ENCODE measurements around the gene SAP30BP. TPM values are rescaled to one million over a fixed set of nuclear protein-coding genes. Genes with fewer than 3 reads are reported as not detected.

The SAP30BP gene
- total and polyA plus RNA-seq, 2 donors from 2014 or later = 62.9 to 95.1 TPM

DNA sequence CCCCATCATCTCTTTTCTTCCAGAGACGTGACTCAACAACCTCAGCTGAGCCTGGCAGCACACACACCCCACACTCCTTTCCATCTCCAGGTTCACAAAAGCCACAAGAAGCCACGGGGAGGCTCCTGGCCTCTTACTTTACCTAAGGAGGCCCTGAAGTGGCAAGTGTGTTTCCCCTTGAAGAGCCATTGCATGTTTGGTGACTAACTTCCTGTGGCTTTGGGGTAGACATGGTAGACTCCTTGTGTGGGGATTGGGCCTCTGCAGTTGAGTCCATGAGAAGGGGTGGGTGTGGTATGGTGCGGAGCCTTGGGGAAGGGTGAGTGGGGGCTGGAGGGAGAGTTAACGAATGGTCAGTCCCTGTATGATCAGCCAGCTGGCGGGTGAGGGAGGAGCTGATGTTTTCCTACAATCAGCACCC is 24.2 kb downstream of the SAP30BP start:
- H3K4me3 ChIP-seq (ENCODE audit: low read length in 3 of 3) = no peak overlapping the region
- no peak for TF ChIP-seq CTCF (IDR thresholded peaks at IDR 0.05; ENCODE audit: borderline replicate concordance, extremely low read depth, insufficient read depth)
- H3K9ac ChIP-seq (ENCODE audit: low read length in 3 of 3) = no peak overlapping the region
- no peaks in the 10 kb centered on the region for H3K27me3 ChIP-seq (ENCODE audit: control insufficient read depth, insufficient read depth, low read length)
- H3K36me3 ChIP-seq (ENCODE audit: control insufficient read depth in 2 of 3, insufficient read depth in 3 of 3, low read length in 3 of 3) = peaks cover 0 to 12% (median 4%) of the 10 kb centered on the region in 3 donors
- H3K4me1 ChIP-seq (ENCODE audit: control insufficient read depth in 2 of 3, insufficient read depth in 2 of 3, low read depth in 1 of 3, low read length in 3 of 3) = peaks cover 0 to 15% (median 4%) of the 10 kb centered on the region in 3 donors
- no peaks in the 10 kb centered on the region for H3K9me3 ChIP-seq (ENCODE audit: control insufficient read depth in 2 of 3, insufficient read depth in 1 of 3, low read length in 3 of 3)
- FAIRE-seq (no peak), DNase-seq (no peak)
- no peak overlapping the region for H3K27ac ChIP-seq (ENCODE audit: low read depth in 2 of 2, low read length in 2 of 2)
- intact Hi-C loops (cut with DNase I) = no loop called here

- H3K9ac ChIP-seq (ENCODE audit: low read length in 3 of 3) = no peak overlapping the region
- no peaks in the 10 kb centered on the region for H3K9me3 ChIP-seq (ENCODE audit: control insufficient read depth in 2 of 3, insufficient read depth in 1 of 3, low read length in 3 of 3)
- H3K27ac ChIP-seq (ENCODE audit: low read depth in 2 of 2, low read length in 2 of 2) = no peak overlapping the region
- H3K27me3 ChIP-seq (ENCODE audit: control insufficient read depth, insufficient read depth, low read length) = no peaks in the 10 kb centered on the region
- intact Hi-C loops (cut with DNase I) = no loop called here
- no peak for DNase-seq
- H3K36me3 ChIP-seq (ENCODE audit: control insufficient read depth in 2 of 3, insufficient read depth in 3 of 3, low read length in 3 of 3) = peaks cover 0 to 12% (median 4%) of the 10 kb centered on the region in 3 donors
- FAIRE-seq = no peak
- H3K4me3 ChIP-seq (ENCODE audit: low read length in 3 of 3) = no peak overlapping the region
- no peak for TF ChIP-seq CTCF (IDR thresholded peaks at IDR 0.05; ENCODE audit: borderline replicate concordance, extremely low read depth, insufficient read depth)
- H3K4me1 ChIP-seq (ENCODE audit: control insufficient read depth in 2 of 3, insufficient read depth in 2 of 3, low read depth in 1 of 3, low read length in 3 of 3) = peaks cover 0 to 15% (median 5%) of the 10 kb centered on the region in 3 donors
Observed at GRCh38 chr17:75691801-75692626, 24.9 kb downstream of the SAP30BP start.

DNA sequence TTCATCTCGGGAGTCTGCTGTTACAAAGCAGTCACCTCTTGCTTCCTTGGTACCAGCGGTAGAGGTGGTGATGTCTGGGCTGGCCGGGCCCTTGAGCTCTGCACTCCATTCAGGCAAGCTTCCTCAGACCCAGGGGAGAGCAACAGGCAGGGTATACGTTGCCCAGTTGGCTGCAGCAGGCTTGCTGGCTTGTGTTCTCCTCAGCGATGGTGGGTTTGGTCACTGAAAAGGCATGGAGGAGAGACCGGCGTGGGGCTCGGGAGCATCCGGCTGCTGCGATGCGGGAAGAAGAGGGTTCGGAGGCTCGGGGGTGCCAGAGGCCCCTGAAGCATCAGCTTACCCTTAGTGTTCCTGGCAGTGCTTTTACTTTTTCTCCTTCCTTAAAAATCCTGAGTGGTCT is 25.8 kb downstream of the SAP30BP start:
- H3K9ac ChIP-seq (ENCODE audit: low read length in 3 of 3) = no peak overlapping the region
- FAIRE-seq = no peak
- no peak overlapping the region for H3K4me3 ChIP-seq (ENCODE audit: low read length in 3 of 3)
- no peak for TF ChIP-seq CTCF (IDR thresholded peaks at IDR 0.05; ENCODE audit: borderline replicate concordance, extremely low read depth, insufficient read depth)
- no peaks in the 10 kb centered on the region for H3K27me3 ChIP-seq (ENCODE audit: control insufficient read depth, insufficient read depth, low read length)
- peaks cover 0 to 12% (median 4%) of the 10 kb centered on the region in 3 donors for H3K36me3 ChIP-seq (ENCODE audit: control insufficient read depth in 2 of 3, insufficient read depth in 3 of 3, low read length in 3 of 3)
- H3K27ac ChIP-seq (ENCODE audit: low read depth in 2 of 2, low read length in 2 of 2) = no peak overlapping the region
- H3K9me3 ChIP-seq (ENCODE audit: control insufficient read depth in 2 of 3, insufficient read depth in 1 of 3, low read length in 3 of 3) = no peaks in the 10 kb centered on the region
- intact Hi-C loops (cut with DNase I) = no loop called here
- peaks cover 0 to 23% (median 14%) of the 10 kb centered on the region in 3 donors for H3K4me1 ChIP-seq (ENCODE audit: control insufficient read depth in 2 of 3, insufficient read depth in 2 of 3, low read depth in 1 of 3, low read length in 3 of 3)
- DNase-seq = no peak

Data from kidney (tissue), 14 donors.